ENCODE results near the gene KCNIP2. TPM values are rescaled to one million over a fixed set of nuclear protein-coding genes. Genes with fewer than 3 reads are reported as not detected.

Gene KCNIP2
- total and polyA plus RNA-seq, 11 donors, result 85.1 to 862 (median 214) TPM

GRCh38 chr10:101879456-101880231, 36.0 kb upstream of the KCNIP2 start:
- Histone ChIP-seq H3K27me3 (no peaks in the 10 kb centered on the region), H3K4me1 (peaks cover 0 to 30% (median 6%) of the 10 kb centered on the region in 12 donors), H3K9me3 (no peaks in the 10 kb centered on the region), H3K27ac (no peak overlapping the region), H3K4me3 (no peak overlapping the region), H3K36me3 (peaks cover 0 to 22% (median 0%) of the 10 kb centered on the region in 9 donors)
- ATAC-seq (no peak), DNase-seq (no peak)
- no peak for TF ChIP-seq POLR2A (IDR thresholded peaks at IDR 0.05)
- TF ChIP-seq CTCF (IDR thresholded peaks at IDR 0.05), result no peak
- intact Hi-C loops (cut with DNase I), result loop anchor here in 2 of 10 donors (5.0 to 10.0 kb wide), 2 partner anchors 37 to 195 kb away; partner anchors contain the start of gene KCNIP2 (in 1 of the 2)
- 84 to 92% (median 87%) methylated on average over 13 of the region's 13 CpGs for WGBS, 4 donors

GRCh38 chr10:101878869-101879268, 35.3 kb upstream of the KCNIP2 start:
- DNase-seq (no peak), ATAC-seq (peak in 2 of 4 donors; percentile 22 to 33)
- intact Hi-C loops (cut with DNase I), result no loop called here
- Histone ChIP-seq H3K36me3 (peaks cover 0 to 25% (median 0%) of the 10 kb centered on the region in 9 donors), H3K9me3 (no peaks in the 10 kb centered on the region), H3K4me3 (no peak overlapping the region), H3K4me1 (peaks cover 0 to 27% (median 6%) of the 10 kb centered on the region in 12 donors), H3K27ac (no peak overlapping the region), H3K27me3 (no peaks in the 10 kb centered on the region)
- 57 to 78% (median 63%) methylated on average over 3 of the region's 3 CpGs for WGBS, 4 donors
- TF ChIP-seq CTCF (IDR thresholded peaks at IDR 0.05) (no peak), POLR2A (IDR thresholded peaks at IDR 0.05) (no peak)

GRCh38 chr10:101875068-101875688, 31.6 kb upstream of the KCNIP2 start:
- no peak for DNase-seq
- ATAC-seq, result no peak
- no peaks in the 10 kb centered on the region for H3K27me3 ChIP-seq
- H3K36me3 ChIP-seq, result peaks cover 0 to 25% (median 6%) of the 10 kb centered on the region in 9 donors
- peaks cover 0 to 11% (median 5%) of the 10 kb centered on the region in 12 donors for H3K4me1 ChIP-seq
- no peaks in the 10 kb centered on the region for H3K9me3 ChIP-seq
- WGBS, 4 donors, result 80 to 96% (median 91%) methylated on average over 3 of the region's 3 CpGs
- no peak overlapping the region for H3K4me3 ChIP-seq
- H3K27ac ChIP-seq, result no peak overlapping the region
- no peak for TF ChIP-seq POLR2A (IDR thresholded peaks at IDR 0.05)
- no peak for TF ChIP-seq CTCF (IDR thresholded peaks at IDR 0.05)
- intact Hi-C loops (cut with DNase I), result no loop called here

GRCh38 chr10:101874252-101874651, 30.7 kb upstream of the KCNIP2 start:
- Histone ChIP-seq H3K9me3 (no peaks in the 10 kb centered on the region), H3K36me3 (peaks cover 0 to 29% (median 12%) of the 10 kb centered on the region in 9 donors), H3K4me1 (peaks cover 0 to 5% (median under 1%) of the 10 kb centered on the region in 12 donors), H3K27me3 (no peaks in the 10 kb centered on the region), H3K4me3 (no peak overlapping the region), H3K27ac (no peak overlapping the region)
- DNase-seq (no peak), ATAC-seq (no peak)
- TF ChIP-seq POLR2A (IDR thresholded peaks at IDR 0.05) (no peak), CTCF (IDR thresholded peaks at IDR 0.05) (no peak)
- intact Hi-C loops (cut with DNase I), result no loop called here
